Ascending aorta (tissue), 2 donors: Measurements from ENCODE around the gene RASSF5. TPM values are rescaled to one million over a fixed set of nuclear protein-coding genes. Genes with fewer than 3 reads are reported as not detected.

Experiments used
- DNase-seq, 2 donors: peaks; one replicate each; pipeline ENCODE4 v3.0.0-alpha.2; 2019; ENCODE audit warnings: low spot score in 2 of 2
- H3K27ac ChIP-seq, 2 donors: fragments of 200-600 bp; sonication (generic); one replicate each; pipeline ENCODE4 v1.5.1; 2016 to 2017; ENCODE audit warnings: mild to moderate bottlenecking in 1 of 2
- H3K27me3 ChIP-seq: fragments of 200-600 bp; sonication (generic); one replicate; pipeline ENCODE4 v1.5.1; 2017
- H3K36me3 ChIP-seq, 2 donors: fragments of 200-600 bp; sonication (generic); one replicate each; pipeline ENCODE4 v1.5.1; 2016
- H3K4me1 ChIP-seq, 2 donors: fragments of 200-600 bp; sonication (generic); one replicate each; pipeline ENCODE4 v1.5.1; 2016 to 2017; ENCODE audit warnings: mild to moderate bottlenecking in 1 of 2
- H3K4me3 ChIP-seq, 2 donors: fragments of 200-600 bp; sonication (generic); one replicate each; pipeline ENCODE4 v1.5.1; 2016 to 2017; ENCODE audit warnings: mild to moderate bottlenecking in 1 of 2
- H3K9me3 ChIP-seq, 2 donors: fragments of 200-600 bp; sonication (generic); one replicate each; pipeline ENCODE4 v1.5.1; 2016
- CTCF ChIP-seq, 3 experiments: fragments of 200-600 bp in 2 of 3; fragments of 450-650 bp in 1 of 3; sonication (generic) in 2 of 3; IDR thresholded peaks; one replicate each; pipeline ENCODE4 v1.5.1; 2016 to 2019; ENCODE audit warnings: antibody characterized with exemption in 3 of 3, mild to moderate bottlenecking in 1 of 3, moderate library complexity in 1 of 3
- intact Hi-C: fragments of 100-400 bp; cut with DNase I; formaldehyde crosslinking; loops from one replicate; pipeline ENCODE4 v1.15.1; 2023
- total RNA-seq: library from RNA; depleted of rRNA; stranded (reverse); fragments of >200 nt; gene quantifications from one replicate; pipeline ENCODE4 v1.1.0, GENCODE V29; 2016

Gene RASSF5
- total RNA-seq, 1 donor from 2014 or later, result 8.9 TPM

- H3K27ac ChIP-seq, result no peak overlapping the region
- peaks cover 7 to 13% of the 10 kb centered on the region in 2 donors for H3K4me1 ChIP-seq
- intact Hi-C loops, result no loop called here
- H3K9me3 ChIP-seq, result no peaks in the 10 kb centered on the region
- no peaks in the 10 kb centered on the region for H3K27me3 ChIP-seq
- H3K4me3 ChIP-seq, result no peak overlapping the region
- no peak for DNase-seq
- no peaks in the 10 kb centered on the region for H3K36me3 ChIP-seq
- TF ChIP-seq CTCF (IDR thresholded peaks at IDR 0.05), result no peak
Measured at GRCh38 chr1:206468571-206468970, 38.8 kb upstream of the RASSF5 start.

GRCh38 chr1:206469411-206469932 lies 37.9 kb upstream of the RASSF5 start:
- intact Hi-C loops, result no loop called here
- Histone ChIP-seq H3K4me3 (peak overlapping the region in 1 of 2 donors; percentile 71), H3K4me1 (peaks cover 7 to 13% of the 10 kb centered on the region in 2 donors), H3K9me3 (no peaks in the 10 kb centered on the region), H3K27ac (no peak overlapping the region), H3K36me3 (no peaks in the 10 kb centered on the region), H3K27me3 (no peaks in the 10 kb centered on the region)
- no peak for DNase-seq
- TF ChIP-seq CTCF (IDR thresholded peaks at IDR 0.05), result no peak

GRCh38 chr1:206469933-206470691 lies 37.2 kb upstream of the RASSF5 start, which contains the start of gene IKBKE:
Gene IKBKE, plus strand, starts transcription at chr1:206470476. Its CDS starts 2,752 bp downstream, at chr1:206473228.
- Histone ChIP-seq H3K9me3 (no peaks in the 10 kb centered on the region), H3K27ac (peak within 1 kb of the TSS; percentile 29 to 41), H3K27me3 (no peaks in the 10 kb centered on the region), H3K4me3 (peak within 1 kb of the TSS; percentile 63 to 71), H3K4me1 (peaks cover 7 to 13% of the 10 kb centered on the region in 2 donors), H3K36me3 (no peaks in the 10 kb centered on the region)
- peak in 2 of 3 experiments; percentile 16 to 41 for TF ChIP-seq CTCF (IDR thresholded peaks at IDR 0.05)
- intact Hi-C loops, result no loop called here
- DNase-seq, result peak in 1 of 2 donors; percentile 79

GRCh38 chr1:206470692-206471414 lies 36.5 kb upstream of the RASSF5 start:
- Histone ChIP-seq H3K4me3 (peak overlapping the region; percentile 63 to 71), H3K4me1 (peaks cover 7 to 13% of the 10 kb centered on the region in 2 donors), H3K36me3 (no peaks in the 10 kb centered on the region), H3K9me3 (no peaks in the 10 kb centered on the region), H3K27me3 (no peaks in the 10 kb centered on the region), H3K27ac (peak overlapping the region; percentile 29 to 41)
- intact Hi-C loops, result no loop called here
- DNase-seq, result peak in 1 of 2 donors; percentile 73
- TF ChIP-seq CTCF (IDR thresholded peaks at IDR 0.05), result peak in 2 of 3 experiments; percentile 3 to 5

GRCh38 chr1:206471415-206471801 lies 35.9 kb upstream of the RASSF5 start:
- no peak for TF ChIP-seq CTCF (IDR thresholded peaks at IDR 0.05)
- H3K27me3 ChIP-seq, result no peaks in the 10 kb centered on the region
- no peak for DNase-seq
- intact Hi-C loops, result no loop called here
- H3K4me1 ChIP-seq, result peaks cover 7 to 13% of the 10 kb centered on the region in 2 donors
- peak overlapping the region; percentile 29 to 37 for H3K27ac ChIP-seq
- no peaks in the 10 kb centered on the region for H3K36me3 ChIP-seq
- H3K4me3 ChIP-seq, result peak overlapping the region; percentile 63 to 71
- no peaks in the 10 kb centered on the region for H3K9me3 ChIP-seq
